ENCODE measurements around the gene GARIN5B. TPM values are rescaled to one million over a fixed set of nuclear protein-coding genes. Genes with fewer than 3 reads are reported as not detected.

Gene GARIN5B
- total and polyA plus RNA-seq, 2 of the 8 experiments (the other 6 are each of a cell fraction or from before 2014, with no cell fraction given) = 0.03 TPM; not detected in 1

DNA sequence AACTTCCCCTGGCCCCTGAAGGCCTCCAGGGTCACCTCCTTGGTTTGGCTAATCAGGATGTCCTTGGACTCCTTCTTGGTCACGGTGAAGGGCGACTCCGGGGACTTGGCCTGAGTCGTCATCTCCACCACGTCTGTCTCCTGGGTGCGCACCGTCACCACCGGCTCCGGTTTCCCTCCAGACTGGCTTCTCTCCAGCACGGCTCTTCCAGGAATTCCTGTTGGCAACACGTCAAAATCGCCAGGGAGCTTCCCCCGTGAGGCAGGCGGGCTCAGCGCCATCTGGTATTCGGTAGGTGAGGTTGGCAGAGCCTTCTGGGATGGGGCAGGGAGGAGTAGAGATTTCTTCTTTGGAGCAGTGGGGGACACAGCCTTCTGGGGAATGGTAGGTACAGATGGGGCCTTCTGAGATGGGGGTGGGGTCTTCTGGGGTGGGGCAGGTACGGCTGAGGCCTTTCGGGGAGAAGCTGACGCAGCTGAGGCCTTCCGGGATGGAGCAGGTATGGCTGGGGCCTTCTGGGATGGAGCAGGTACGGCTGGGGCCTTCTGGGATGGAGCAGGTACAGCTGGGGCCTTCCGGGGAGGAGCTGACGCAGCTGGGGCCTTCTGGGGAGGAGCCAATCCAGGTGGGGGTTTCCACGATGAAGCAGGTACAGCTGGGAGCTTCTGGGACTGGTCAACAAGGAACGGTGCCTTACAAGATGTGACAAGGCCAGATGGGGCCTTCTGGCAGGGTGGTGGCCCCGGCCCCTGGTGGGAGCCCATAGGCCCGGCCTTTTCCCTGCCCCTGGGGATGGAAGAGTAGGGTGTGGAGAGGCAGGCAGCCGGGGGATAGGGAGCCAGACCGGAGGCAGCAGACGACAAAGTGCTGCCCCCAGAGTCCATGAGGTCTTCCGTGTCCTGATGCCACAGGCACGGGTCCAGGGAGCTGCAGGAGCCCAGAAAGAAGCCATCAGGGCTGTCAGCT, 3.8 kb downstream of the GARIN5B start:
- Histone ChIP-seq H4K91ac (replicated peaks; ENCODE audit: insufficient read length, low read length) (no peak overlapping the region), H4K20me1 (replicated peaks in 1 of 2; ENCODE audit: control insufficient read depth in 1 of 2, insufficient read depth in 2 of 2, low read length in 2 of 2) (peaks cover 0 to 1% of the 10 kb centered on the region in 2 experiments), H3K9ac (replicated peaks in 1 of 4; ENCODE audit: extremely low read depth in 1 of 4, low read depth in 3 of 4, low read length in 3 of 4) (no peak overlapping the region), H3K4me2 (ENCODE audit: insufficient read depth in 1 of 2, low read depth in 2 of 2, low read length in 2 of 2) (no peak overlapping the region), H3K79me1 (ENCODE audit: low read depth, low read length) (no peaks in the 10 kb centered on the region), H3K36me3 (ENCODE audit: control insufficient read depth in 2 of 4, insufficient read depth in 4 of 4, low read length in 3 of 4) (no peaks in the 10 kb centered on the region), H3K4me3 (ENCODE audit: extremely low read depth in 1 of 4, insufficient read depth in 2 of 4, low read depth in 3 of 4, low read length in 4 of 4) (no peak overlapping the region), H3K56ac (replicated peaks; ENCODE audit: insufficient read length, low read depth, low read length) (no peak overlapping the region), H3K9me3 (ENCODE audit: insufficient read depth in 2 of 2, low read depth in 1 of 2, low read length in 1 of 2) (no peaks in the 10 kb centered on the region), H3K79me2 (ENCODE audit: control insufficient read depth in 1 of 2, insufficient read depth in 2 of 2, low read length in 2 of 2) (no peaks in the 10 kb centered on the region), H3K4ac (replicated peaks; ENCODE audit: insufficient read length, low read depth, low read length) (no peak overlapping the region), H2BK120ac (replicated peaks; ENCODE audit: low read depth, low read length) (no peak overlapping the region), H3K23me2 (ENCODE audit: low read depth, low read length) (peaks cover 3% of the 10 kb centered on the region; the same call in 1 of the 2 replicates), H2BK12ac (ENCODE audit: low read depth, low read length) (0 out of 2 replicates have a peak overlapping the region, but pooled peaks have one; percentile 17), H4K8ac (ENCODE audit: extremely low read depth, insufficient read depth, low read length) (peak overlapping the region; percentile 21; the same call in 1 of the 2 replicates), H3K18ac (ENCODE audit: extremely low read depth, low read length) (no peak overlapping the region), H3K27ac (ENCODE audit: low read depth, low read length) (no peak overlapping the region), H3K23ac (ENCODE audit: insufficient read length) (no peak overlapping the region), H2AK5ac (ENCODE audit: low read depth, low read length) (no peak overlapping the region), H3K27me3 (replicated peaks in 1 of 4; ENCODE audit: control insufficient read depth in 3 of 4, extremely low read depth in 1 of 4, insufficient read depth in 3 of 4, low read length in 3 of 4) (peaks cover 2 to 30% (median 25%) of the 10 kb centered on the region in 4 experiments), H2AFZ (ENCODE audit: low read length) (no peak overlapping the region), H3K14ac (ENCODE audit: insufficient read length) (no peak overlapping the region), H3K4me1 (replicated peaks in 1 of 4; ENCODE audit: control insufficient read depth in 3 of 4, insufficient read depth in 4 of 4, low read length in 3 of 4) (peaks cover 0 to 9% (median 7%) of the 10 kb centered on the region in 4 experiments; a peak in 6 of 7 replicates), H2BK20ac (ENCODE audit: low read length) (peak overlapping the region; percentile 32; the same call in 1 of the 2 replicates), H2BK15ac (ENCODE audit: low read length) (peak overlapping the region; percentile 61; the same call in 1 of the 2 replicates), H4K5ac (ENCODE audit: insufficient read length, low read depth, low read length) (no peak overlapping the region), H2BK5ac (ENCODE audit: low read depth, low read length) (no peak overlapping the region)
- no peak for FAIRE-seq
- no peak for DNase-seq (ENCODE audit: low read depth in 1 of 2, low spot score in 2 of 2)
- TF ChIP-seq RFX5 (IDR thresholded peaks at IDR 0.05; ENCODE audit: borderline replicate concordance, low read depth, low read length) (no peak), SIX5 (IDR thresholded peaks at IDR 0.05; ENCODE audit: low read depth, low read length) (no peak), EZH2 (IDR thresholded peaks at IDR 0.05; ENCODE audit: low read depth, low read length, severe bottlenecking) (no peak), TAF1 (IDR thresholded peaks at IDR 0.05; ENCODE audit: low read depth, low read length) (no peak)
- TF ChIP-seq, protein P1, sequence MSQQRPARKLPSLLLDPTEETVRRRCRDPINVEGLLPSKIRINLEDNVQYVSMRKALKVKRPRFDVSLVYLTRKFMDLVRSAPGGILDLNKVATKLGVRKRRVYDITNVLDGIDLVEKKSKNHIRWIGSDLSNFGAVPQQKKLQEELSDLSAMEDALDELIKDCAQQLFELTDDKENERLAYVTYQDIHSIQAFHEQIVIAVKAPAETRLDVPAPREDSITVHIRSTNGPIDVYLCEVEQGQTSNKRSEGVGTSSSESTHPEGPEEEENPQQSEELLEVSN (IDR thresholded peaks at IDR 0.05) = no peak
- CTCF ChIA-PET (ENCODE audit: partially characterized antibody) = interaction anchor here (0.6 to 2.0 kb wide), 10 partner anchors 10 to 114 kb away, joined by 3 to 5 read pairs (median 4); partner anchors contain the start of gene TMEM238
- POLR2A ChIA-PET (ENCODE audit: partially characterized antibody) = interaction anchor here (0.6 to 6.1 kb wide), 14 partner anchors 9 to 288 kb away, joined by 3 to 30 read pairs (median 3); partner anchors contain the start of genes CCDC106, DNAAF3, TMEM238 and UBE2S
- 92% methylated on average over 27 of the region's 32 CpGs; no CpG with 5 or more reads in 1 of the 2 experiments for WGBS, 2 experiments (ENCODE audit: extremely low coverage in 1 of 2, insufficient coverage in 1 of 2, insufficient read length in 1 of 2, insufficient replicate concordance in 2 of 2, low coverage in 1 of 2, low lambda C conversion rate in 2 of 2, missing lambda C conversion rate in 1 of 2)

All from H1 (cell line).